HepG2 (cell line): ENCODE results near the gene LBX1. TPM values are rescaled to one million over a fixed set of nuclear protein-coding genes. Genes with fewer than 3 reads are reported as not detected.

Experiments
- ATAC-seq: fragments of 200-7000 bp; cut with Tn5 transposase; 3 replicates; pipeline ENCODE4 v1.9.1; 2020; ENCODE audit warnings: mild to moderate bottlenecking, moderate library complexity
- BruUV-seq: library from RNA; stranded (reverse); fragments of 400-500 nt; replicated peaks from 2 replicates; lab custom pipeline; 2021; lab: Mats Ljungman, UMichigan
- CTCF ChIA-PET: fragments of 300-600 bp; formaldehyde crosslinking; extraction: SDS; loops from one replicate; lab custom pipeline; 2021; ENCODE audit warnings: low total read pairs, inconsistent platforms, low intra/inter-chr PET ratio; lab: Yijun Ruan, JAX
- POLR2A ChIA-PET: fragments of 350-600 bp; sonication (Branson Sonifier 250); formaldehyde crosslinking; loops from one replicate; lab custom pipeline; 2020; ENCODE audit warnings: antibody characterized with exemption, inconsistent platforms; lab: Yijun Ruan, JAX
- DNase-seq: peaks from one replicate; pipeline ENCODE4 v3.0.0-alpha.2; 2015; ENCODE audit warnings: low spot score
- FAIRE-seq: peaks from 3 replicates; lab custom pipeline; 2011; peaks lifted over from hg19 to GRCh38; lab: Jason Lieb, UNC
- H2AFZ ChIP-seq: one replicate; pipeline ENCODE4 v1.6.1; 2011; ENCODE audit warnings: low read length, inconsistent platforms
- H3K27ac ChIP-seq: fragments of 300-600 bp; 3 replicates; pipeline ENCODE4 v1.8.0; 2011; ENCODE audit warnings: mixed run types, mild to moderate bottlenecking, mixed read lengths, low read length, inconsistent platforms; ENCODE audit not compliant: insufficient read depth; ENCODE audit errors: extremely low read length
- H3K27me3 ChIP-seq, 2 experiments: fragments of 200-600 bp in 1 of 2; 2 replicates in 1 of 2; 3 replicates in 1 of 2; pipeline versions ENCODE4 v1.6.0 to v1.8.0; 2011; ENCODE audit warnings: low read length in 2 of 2, mild to moderate bottlenecking in 2 of 2, moderate library complexity in 2 of 2, inconsistent platforms in 1 of 2; ENCODE audit not compliant: insufficient read depth in 2 of 2, control insufficient read depth in 1 of 2
- H3K36me3 ChIP-seq, 2 experiments: fragments of 200-600 bp in 1 of 2; replicated peaks in 1 of 2; 2 replicates in 1 of 2; 3 replicates in 1 of 2; pipeline versions ENCODE4 v1.5.1 to v1.8.0; 2011; ENCODE audit warnings: low read length in 2 of 2, inconsistent platforms in 1 of 2; ENCODE audit not compliant: insufficient read depth in 2 of 2, control insufficient read depth in 1 of 2
- H3K4me1 ChIP-seq: 2 replicates; pipeline ENCODE4 v1.5.1; 2012; ENCODE audit warnings: low read length, inconsistent platforms; ENCODE audit not compliant: insufficient read depth
- H3K4me2 ChIP-seq: 2 replicates; pipeline ENCODE4 v1.6.0; 2011; ENCODE audit warnings: low read depth, low read length, inconsistent platforms
- H3K4me3 ChIP-seq, 3 experiments: fragments of 200-600 bp in 1 of 3; sonication (generic), shearing (Covaris generic) in 1 of 3; replicated peaks in 1 of 3; 2 replicates each; pipeline ENCODE4 v1.5.1; 2011 to 2016; ENCODE audit warnings: low read length in 3 of 3, inconsistent platforms in 2 of 3, low read depth in 2 of 3, mild to moderate bottlenecking in 2 of 3, control low read depth in 1 of 3, mixed read lengths in 1 of 3; ENCODE audit not compliant: insufficient read depth in 1 of 3
- H3K79me2 ChIP-seq: one replicate; pipeline ENCODE4 v1.6.1; 2011; ENCODE audit warnings: low read length, inconsistent platforms; ENCODE audit not compliant: insufficient read depth
- H3K9ac ChIP-seq: 2 replicates; pipeline ENCODE4 v1.6.0; 2011; ENCODE audit warnings: mild to moderate bottlenecking, low read depth, low read length, inconsistent platforms; ENCODE audit not compliant: insufficient read depth
- H3K9me3 ChIP-seq: 2 replicates; pipeline ENCODE4 v1.5.1; 2012; ENCODE audit warnings: mild to moderate bottlenecking, low read length
- H4K20me1 ChIP-seq: 2 replicates; pipeline ENCODE4 v1.6.0; 2011; ENCODE audit warnings: inconsistent platforms, mild to moderate bottlenecking, low read length, moderate library complexity; ENCODE audit not compliant: insufficient read depth
- ARNT2 ChIP-seq: sonication (generic); formaldehyde crosslinking; IDR thresholded peaks from 2 replicates; pipeline ENCODE4 v1.8.0; 2022; ENCODE audit warnings: mild to moderate bottlenecking, low read depth, missing genetic modification reagents, moderate library complexity
- ATF7-NPFF ChIP-seq: sonication (generic); formaldehyde crosslinking; IDR thresholded peaks from 2 replicates; pipeline ENCODE4 v1.8.1; 2023; ENCODE audit warnings: mild to moderate bottlenecking, low read depth, missing genetic modification reagents, moderate library complexity
- ISX ChIP-seq: sonication (generic); formaldehyde crosslinking; conservative IDR thresholded peaks from 2 replicates; pipeline ENCODE4 v1.5.0; 2020; ENCODE audit warnings: missing genetic modification reagents
- KAT2B ChIP-seq: fragments of 150-350 bp; IDR thresholded peaks from 2 replicates; pipeline ENCODE4 v1.6.1; 2014; ENCODE audit warnings: low read depth, low read length, borderline replicate concordance
- KLF6 ChIP-seq: IDR thresholded peaks from 2 replicates; pipeline ENCODE4 v1.8.0; 2016; ENCODE audit warnings: missing biosample characterization, missing genetic modification reagents
- NBN ChIP-seq: fragments of 450-650 bp; conservative IDR thresholded peaks from 2 replicates; pipeline ENCODE4 v1.6.1; 2017
- SNAI1 ChIP-seq: sonication (generic); formaldehyde crosslinking; IDR thresholded peaks from 2 replicates; pipeline ENCODE4 v1.5.0; 2020; ENCODE audit warnings: mild to moderate bottlenecking, missing genetic modification reagents, borderline replicate concordance
- SNRNP70 ChIP-seq: fragments of 200-400 bp; formaldehyde crosslinking; IDR thresholded peaks from 2 replicates; pipeline ENCODE4 v1.6.1; 2017; ENCODE audit warnings: mild to moderate bottlenecking, low read depth, low read length, moderate library complexity
- TEAD2 ChIP-seq: sonication (generic); formaldehyde crosslinking; IDR thresholded peaks from 2 replicates; pipeline ENCODE4 v1.9.0; 2021; ENCODE audit warnings: missing genetic modification reagents
- WIZ ChIP-seq: sonication (generic); formaldehyde crosslinking; IDR thresholded peaks from 2 replicates; pipeline ENCODE4 v1.5.1; 2020; ENCODE audit warnings: mild to moderate bottlenecking, missing genetic modification reagents
- ZBTB3 ChIP-seq: sonication (generic); formaldehyde crosslinking; IDR thresholded peaks from 2 replicates; pipeline ENCODE4 v1.4.0; 2020; ENCODE audit warnings: low read depth, mild to moderate bottlenecking, moderate library complexity, missing genetic modification reagents, borderline replicate concordance
- ZNF614 ChIP-seq: IDR thresholded peaks from 2 replicates; pipeline ENCODE4 v1.6.1; 2018; ENCODE audit warnings: missing biosample characterization, missing genetic modification reagents, inconsistent platforms, borderline replicate concordance
- ZNF766 ChIP-seq: sonication (generic); formaldehyde crosslinking; IDR thresholded peaks from 2 replicates; pipeline ENCODE4 v1.5.0; 2020; ENCODE audit warnings: missing genetic modification reagents, borderline replicate concordance
- ZNF83 ChIP-seq: sonication (generic); formaldehyde crosslinking; IDR thresholded peaks from 2 replicates; pipeline ENCODE4 v1.4.0; 2020; ENCODE audit warnings: missing genetic modification reagents, mild to moderate bottlenecking, borderline replicate concordance
- ZSCAN9 ChIP-seq: IDR thresholded peaks from 2 replicates; pipeline ENCODE4 v1.6.1; 2016; ENCODE audit warnings: borderline replicate concordance
- WGBS: methylation state at CpG from one replicate; pipeline ENCODE4 v1.1.6; 2017; ENCODE audit warnings: low lambda C conversion rate; 5-methylcytosine and 5-hydroxymethylcytosine counted together
- in situ Hi-C: cut with HindIII; loops from 2 replicates; pipeline ENCODE4 v1.10.0; 2017; ENCODE audit warnings: low pct_unique_long_range_greater_than_20kb; ENCODE audit not compliant: extremely low pct_ligation_motif_present
- intact Hi-C: fragments of 100-400 bp; cut with micrococcal nuclease; formaldehyde crosslinking; loops from one replicate; pipeline ENCODE4 v1.10.0; 2022; ENCODE audit not compliant: unreplicated experiment
- polyA plus RNA-seq, 8 experiments: library from polyadenylated mRNA; depleted of rRNA in 3 of 8; stranded (reverse) in 7 of 8; unstranded in 1 of 8; fragments of >200 nt; fragmentation: Illumina TruSeq in 4 of 8; extraction: Trizol in 4 of 8; gene quantifications; 2 replicates each; pipeline versions ENCODE4 v1.2.1 to v1.2.3, GENCODE V29; 2011 to 2016; ENCODE audit warnings: low read depth in 4 of 8, missing spikeins in 1 of 8, mixed read lengths in 1 of 8; ENCODE audit not compliant: insufficient read depth in 1 of 8
- total RNA-seq, 5 experiments: library from RNA; depleted of rRNA; stranded (reverse); fragments of >200 nt; fragmentation: Illumina TruSeq; extraction: Trizol; gene quantifications; 2 replicates each; pipeline ENCODE4 v1.2.3, GENCODE V29; 2016; ENCODE audit warnings: low read depth in 1 of 5
- TF ChIP-seq, protein P1 (sequence below): sonication (generic); formaldehyde crosslinking; IDR thresholded peaks from 2 replicates; pipeline ENCODE4 v1.4.0; 2020; ENCODE audit warnings: missing genetic modification reagents
- TF ChIP-seq, protein P2 (sequence below): sonication (generic); formaldehyde crosslinking; IDR thresholded peaks from 2 replicates; pipeline ENCODE4 v1.8.0; 2023; ENCODE audit warnings: mild to moderate bottlenecking, missing genetic modification reagents

Gene LBX1
- total and polyA plus RNA-seq, 2 of the 13 experiments (the other 11 are each of a cell fraction or from before 2014, with no cell fraction given): not detected

DNA sequence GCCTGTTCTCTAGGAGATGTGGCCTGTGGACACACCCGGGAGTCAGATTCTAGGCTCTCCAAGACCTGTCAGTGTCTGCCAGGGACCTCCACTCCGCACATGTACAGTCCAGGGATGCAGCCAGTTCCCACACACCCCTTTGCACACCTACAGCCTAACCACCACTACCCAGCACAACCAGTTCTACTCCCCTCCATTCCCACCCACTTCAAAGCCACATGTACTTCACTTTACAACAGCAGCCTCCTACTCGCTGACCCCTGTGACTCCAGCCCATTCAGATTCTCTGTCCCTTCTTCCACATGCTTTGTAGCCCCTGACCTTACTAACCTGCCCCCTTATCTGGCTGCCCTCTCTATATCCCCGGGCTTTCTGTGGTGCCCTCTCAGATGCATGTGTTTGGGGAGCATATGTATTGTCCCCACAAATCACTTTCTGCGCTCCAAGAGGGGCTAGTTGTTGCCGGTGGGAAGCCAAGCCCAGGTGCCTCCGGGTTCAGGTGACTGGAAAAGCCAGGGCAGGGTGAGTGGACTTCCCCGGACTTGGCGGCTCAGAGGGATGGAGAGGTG is 7.2 kb downstream of the LBX1 start:
- BruUV-seq: no TSS peak
- ChIA-PET CTCF (no interaction called here), POLR2A (no interaction called here)
- Histone ChIP-seq H3K79me2 (no peaks in the 10 kb centered on the region), H3K9ac (no peak overlapping the region), H3K27ac (no peak overlapping the region), H3K9me3 (no peaks in the 10 kb centered on the region), H4K20me1 (no peaks in the 10 kb centered on the region), H3K27me3 (peaks cover 28 to 98% of the 10 kb centered on the region in 2 experiments), H3K4me3 (no peak overlapping the region), H2AFZ (no peak overlapping the region), H3K4me2 (no peak overlapping the region), H3K4me1 (peaks cover 19% of the 10 kb centered on the region), H3K36me3 (no peaks in the 10 kb centered on the region)
- in situ Hi-C loops: no loop called here
- TF ChIP-seq ATF7-NPFF (CRISPR knock-in tag) (no peak), ZNF83 (CRISPR knock-in tag) (no peak), ZNF614 (CRISPR knock-in tag) (no peak), ISX (CRISPR knock-in tag) (no peak), ARNT2 (CRISPR knock-in tag) (no peak), SNAI1 (no peak), KAT2B (no peak)
- no peak for FAIRE-seq
- intact Hi-C loops: no loop called here
- no peak for DNase-seq
- no peak for ATAC-seq
- WGBS: 30% methylated on average over 7 of the region's 9 CpGs

DNA sequence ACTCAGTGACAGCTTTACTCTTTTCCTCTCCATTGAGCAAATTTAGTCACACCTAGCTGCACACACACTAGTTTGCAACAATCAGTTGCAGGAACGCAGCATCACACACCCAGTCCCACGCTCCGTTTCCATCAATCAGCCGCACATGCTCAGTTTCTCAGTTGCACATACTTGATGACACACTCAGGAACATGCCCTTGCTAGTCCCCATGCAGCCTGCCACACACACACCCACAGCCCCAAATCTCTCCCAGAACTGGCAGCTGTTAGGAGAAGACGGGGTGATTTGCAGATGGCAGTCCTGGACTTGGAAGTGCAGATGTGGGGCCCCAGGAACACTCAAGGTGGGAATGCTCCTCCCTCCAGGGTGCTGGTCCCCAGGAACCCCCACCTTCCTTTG is 7.7 kb downstream of the LBX1 start:
- H3K9me3 ChIP-seq: no peaks in the 10 kb centered on the region
- no peak for DNase-seq
- no peak overlapping the region for H3K4me2 ChIP-seq
- CTCF ChIA-PET: no interaction called here
- H4K20me1 ChIP-seq: no peaks in the 10 kb centered on the region
- intact Hi-C loops: no loop called here
- ATAC-seq: no peak
- no peak overlapping the region for H2AFZ ChIP-seq
- TF ChIP-seq, protein P1, sequence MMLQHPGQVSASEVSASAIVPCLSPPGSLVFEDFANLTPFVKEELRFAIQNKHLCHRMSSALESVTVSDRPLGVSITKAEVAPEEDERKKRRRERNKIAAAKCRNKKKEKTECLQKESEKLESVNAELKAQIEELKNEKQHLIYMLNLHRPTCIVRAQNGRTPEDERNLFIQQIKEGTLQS (CRISPR knock-in tag): no peak
- TF ChIP-seq ZNF766 (CRISPR knock-in tag) (no peak), ZSCAN9 (no peak), SNRNP70 (no peak), TEAD2 (CRISPR knock-in tag) (no peak), NBN (no peak), KLF6 (CRISPR knock-in tag) (no peak), WIZ (CRISPR knock-in tag) (no peak), ZBTB3 (CRISPR knock-in tag) (no peak)
- TF ChIP-seq, protein P2, sequence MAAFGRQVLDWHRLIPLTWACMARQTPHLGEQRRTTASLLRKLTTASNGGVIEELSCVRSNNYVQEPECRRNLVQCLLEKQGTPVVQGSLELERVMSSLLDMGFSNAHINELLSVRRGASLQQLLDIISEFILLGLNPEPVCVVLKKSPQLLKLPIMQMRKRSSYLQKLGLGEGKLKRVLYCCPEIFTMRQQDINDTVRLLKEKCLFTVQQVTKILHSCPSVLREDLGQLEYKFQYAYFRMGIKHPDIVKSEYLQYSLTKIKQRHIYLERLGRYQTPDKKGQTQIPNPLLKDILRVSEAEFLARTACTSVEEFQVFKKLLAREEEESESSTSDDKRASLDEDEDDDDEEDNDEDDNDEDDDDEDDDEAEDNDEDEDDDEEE: no peak
- FAIRE-seq: no peak
- H3K36me3 ChIP-seq: no peaks in the 10 kb centered on the region
- in situ Hi-C loops: no loop called here
- peaks cover 28 to 98% of the 10 kb centered on the region in 2 experiments for H3K27me3 ChIP-seq
- no TSS peak for BruUV-seq
- POLR2A ChIA-PET: no interaction called here
- no peak overlapping the region for H3K4me3 ChIP-seq
- H3K9ac ChIP-seq: no peak overlapping the region
- WGBS: 32% methylated on average over 5 of the region's 5 CpGs
- no peaks in the 10 kb centered on the region for H3K79me2 ChIP-seq
- H3K27ac ChIP-seq: no peak overlapping the region
- H3K4me1 ChIP-seq: peaks cover 22% of the 10 kb centered on the region
